ENCODE results near the gene KMT5B.

KMT5B gene

GRCh38 chr11:68179847-68180246 lies 33.2 kb downstream of the KMT5B start:
- DNase-seq = no peak

- no peak for DNase-seq
These were observed 35.2 kb downstream of the KMT5B start for GRCh38 chr11:68177877-68178276.

GRCh38 chr11:68173926-68174325 lies 39.2 kb downstream of the KMT5B start:
- DNase-seq = no peak

GRCh38 chr11:68169442-68169841 lies 43.7 kb downstream of the KMT5B start:
- no peak for DNase-seq

- DNase-seq = no peak
These were observed 44.4 kb downstream of the KMT5B start for GRCh38 chr11:68168694-68169093.

- no peak for DNase-seq
These were observed 45.6 kb downstream of the KMT5B start for GRCh38 chr11:68167474-68167873.

- DNase-seq = no peak
These were observed 46.1 kb downstream of the KMT5B start for GRCh38 chr11:68166969-68167368.

- no peak for DNase-seq
These were observed 47.5 kb downstream of the KMT5B start for GRCh38 chr11:68165601-68166000.

GRCh38 chr11:68164437-68164836 lies 48.7 kb downstream of the KMT5B start:
- DNase-seq = no peak

- DNase-seq = no peak
These were observed 49.4 kb downstream of the KMT5B start for GRCh38 chr11:68163691-68164090.

- DNase-seq = no peak
These were observed 52.9 kb downstream of the KMT5B start for GRCh38 chr11:68160100-68160695.

GRCh38 chr11:68159665-68160064 lies 53.4 kb downstream of the KMT5B start:
- no peak for DNase-seq

GRCh38 chr11:68159161-68159560 lies 53.9 kb downstream of the KMT5B start:
- DNase-seq = no peak

- no peak for DNase-seq
These were observed 54.5 kb downstream of the KMT5B start for GRCh38 chr11:68158580-68158979.

GRCh38 chr11:68153742-68154141 lies 59.4 kb downstream of the KMT5B start:
- DNase-seq = no peak

GRCh38 chr11:68150037-68150436 lies 63.1 kb downstream of the KMT5B start:
- DNase-seq = no peak

- DNase-seq = no peak
These were observed 63.7 kb downstream of the KMT5B start for GRCh38 chr11:68149417-68149816.

GRCh38 chr11:68148879-68149278 lies 64.2 kb downstream of the KMT5B start:
- DNase-seq = no peak

GRCh38 chr11:68148071-68148805 lies 64.9 kb downstream of the KMT5B start:
- DNase-seq = no peak

GRCh38 chr11:68146704-68147474 lies 66.2 kb downstream of the KMT5B start:
- DNase-seq = no peak

GRCh38 chr11:68146010-68146540 lies 67.0 kb downstream of the KMT5B start:
- DNase-seq = no peak

- DNase-seq = no peak
These were observed 67.8 kb downstream of the KMT5B start for GRCh38 chr11:68145120-68145866.

GRCh38 chr11:68143310-68143689 lies 69.8 kb downstream of the KMT5B start:
- no peak for DNase-seq

Measured in NK-92 treated with Interleukin-12 subunit alpha and Interleukin-12 subunit beta, amount 100 ng/mL, for 24 hours (cell line).